Activated naive CD4-positive, alpha-beta T cell treated with anti-CD3 and anti-CD28 coated beads, Interleukin-2, amount 50 U/mL, for 72 hours (primary cell): ENCODE measurements around the gene PRKAG1. TPM values are rescaled to one million over a fixed set of nuclear protein-coding genes. Genes with fewer than 3 reads are reported as not detected.
A peak's percentile ranks its signal among the peaks of the same experiment; 100 is the strongest.

Experiments used
- ATAC-seq, 2 donors: fragments of 150-1000 bp; cut with Tn5 transposase; 2 replicates each; pipeline ENCODE4 v1.10.0; 2021; ENCODE audit warnings: mild to moderate bottlenecking in 2 of 2, moderate library complexity in 2 of 2
- DNase-seq, 2 donors: peaks; one replicate each; pipeline ENCODE4 v3.0.0; 2021 to 2022; ENCODE audit warnings: low spot score in 2 of 2
- H3K27ac Mint-ChIP-seq, 2 donors: one replicate each; pipeline ENCODE4 v1.8.0; 2022; ENCODE audit warnings: mild to moderate bottlenecking in 2 of 2, mixed read lengths in 2 of 2
- H3K36me3 Mint-ChIP-seq, 2 donors: one replicate each; pipeline ENCODE4 v1.8.0; 2022; ENCODE audit warnings: mixed read lengths in 2 of 2
- H3K9me3 Mint-ChIP-seq, 2 donors: one replicate each; pipeline ENCODE4 v1.8.0; 2022; ENCODE audit warnings: mixed read lengths in 2 of 2
- total RNA-seq, 2 donors: library from RNA; stranded (reverse); gene quantifications; one replicate each; pipeline ENCODE4 v1.2.3, GENCODE V29; 2022

Gene PRKAG1
- total RNA-seq, 2 donors from 2014 or later: 52.5 to 58.7 TPM

GRCh38 chr12:49039421-49040363 lies 21.1 kb upstream of the PRKAG1 start:
- H3K36me3 Mint-ChIP-seq: peaks cover 4 to 10% of the 10 kb centered on the region in 2 donors

GRCh38 chr12:49038291-49038955 lies 19.8 kb upstream of the PRKAG1 start:
- H3K9me3 Mint-ChIP-seq: no peaks in the 10 kb centered on the region
- no peak for ATAC-seq
- H3K27ac Mint-ChIP-seq: no peak overlapping the region
- H3K36me3 Mint-ChIP-seq: peaks cover 0 to under 1% of the 10 kb centered on the region in 2 donors
- no peak for DNase-seq

More at GRCh38 chr12:49039421-49040363, 21.1 kb upstream of the PRKAG1 start:
- H3K27ac Mint-ChIP-seq: peak overlapping the region in 1 of 2 donors; percentile 37
- no peaks in the 10 kb centered on the region for H3K9me3 Mint-ChIP-seq
- DNase-seq (no peak), ATAC-seq (no peak)

GRCh38 chr12:49037947-49038237 lies 19.3 kb upstream of the PRKAG1 start:
- no peak for DNase-seq
- Mint-ChIP-seq H3K9me3 (no peaks in the 10 kb centered on the region), H3K27ac (no peak overlapping the region), H3K36me3 (peaks cover 0 to under 1% of the 10 kb centered on the region in 2 donors)
- ATAC-seq: no peak

- DNase-seq: no peak
- peaks cover 0 to 4% of the 10 kb centered on the region in 2 donors for H3K36me3 Mint-ChIP-seq
- no peaks in the 10 kb centered on the region for H3K9me3 Mint-ChIP-seq
These were observed 18.8 kb upstream of the PRKAG1 start for GRCh38 chr12:49037111-49037946.

GRCh38 chr12:49036029-49036428 lies 17.5 kb upstream of the PRKAG1 start:
- peak overlapping the region in 1 of 2 donors; percentile 3 for H3K27ac Mint-ChIP-seq
- no peak for DNase-seq
- no peak for ATAC-seq
- no peaks in the 10 kb centered on the region for H3K9me3 Mint-ChIP-seq
- peaks cover 0 to 8% of the 10 kb centered on the region in 2 donors for H3K36me3 Mint-ChIP-seq

More at GRCh38 chr12:49037111-49037946, 18.8 kb upstream of the PRKAG1 start:
- ATAC-seq: no peak
- H3K27ac Mint-ChIP-seq: no peak overlapping the region

GRCh38 chr12:49034286-49034622 lies 15.7 kb upstream of the PRKAG1 start:
- DNase-seq: no peak
- no peak for ATAC-seq
- Mint-ChIP-seq H3K9me3 (no peaks in the 10 kb centered on the region), H3K36me3 (peaks cover 0 to 9% of the 10 kb centered on the region in 2 donors), H3K27ac (peak overlapping the region in 1 of 2 donors; percentile 77)

GRCh38 chr12:49033611-49034285 lies 15.2 kb upstream of the PRKAG1 start:
- Mint-ChIP-seq H3K36me3 (peaks cover 0 to 9% of the 10 kb centered on the region in 2 donors), H3K9me3 (no peaks in the 10 kb centered on the region), H3K27ac (peak overlapping the region in 1 of 2 donors; percentile 47)
- DNase-seq (no peak), ATAC-seq (no peak)

- DNase-seq (no peak), ATAC-seq (peak in 1 of 2 donors; percentile 8)
- Mint-ChIP-seq H3K9me3 (no peaks in the 10 kb centered on the region), H3K27ac (peak overlapping the region in 1 of 2 donors; percentile 17), H3K36me3 (peaks cover under 1 to 18% of the 10 kb centered on the region in 2 donors)
These were observed 14.3 kb upstream of the PRKAG1 start for GRCh38 chr12:49032679-49033447.

GRCh38 chr12:49032276-49032675 lies 13.7 kb upstream of the PRKAG1 start:
- DNase-seq (peak in 1 of 2 donors; percentile 40), ATAC-seq (no peak)
- peaks cover 7 to 21% of the 10 kb centered on the region in 2 donors for H3K36me3 Mint-ChIP-seq
- H3K27ac Mint-ChIP-seq: no peak overlapping the region
- H3K9me3 Mint-ChIP-seq: no peaks in the 10 kb centered on the region

GRCh38 chr12:49031573-49032161 lies 13.1 kb upstream of the PRKAG1 start:
- no peak for ATAC-seq
- peak in 1 of 2 donors; percentile 49 for DNase-seq
- no peaks in the 10 kb centered on the region for H3K9me3 Mint-ChIP-seq
- peaks cover 7 to 21% of the 10 kb centered on the region in 2 donors for H3K36me3 Mint-ChIP-seq
- H3K27ac Mint-ChIP-seq: peak overlapping the region in 1 of 2 donors; percentile 54

GRCh38 chr12:49030714-49031572 lies 12.4 kb upstream of the PRKAG1 start:
- DNase-seq (peak in 1 of 2 donors; percentile 53), ATAC-seq (no peak)
- Mint-ChIP-seq H3K9me3 (no peaks in the 10 kb centered on the region), H3K36me3 (peaks cover 9 to 21% of the 10 kb centered on the region in 2 donors), H3K27ac (peak overlapping the region in 1 of 2 donors; percentile 54)

GRCh38 chr12:49030119-49030518 lies 11.5 kb upstream of the PRKAG1 start:
- no peaks in the 10 kb centered on the region for H3K9me3 Mint-ChIP-seq
- DNase-seq (no peak), ATAC-seq (no peak)
- H3K36me3 Mint-ChIP-seq: peaks cover 13 to 21% of the 10 kb centered on the region in 2 donors
- H3K27ac Mint-ChIP-seq: peak overlapping the region in 1 of 2 donors; percentile 4

- Mint-ChIP-seq H3K36me3 (peaks cover 13 to 21% of the 10 kb centered on the region in 2 donors), H3K27ac (peak overlapping the region in 1 of 2 donors; percentile 57), H3K9me3 (no peaks in the 10 kb centered on the region)
- ATAC-seq: no peak
- peak in 1 of 2 donors; percentile 54 for DNase-seq
These were observed 10.2 kb upstream of the PRKAG1 start for GRCh38 chr12:49028666-49029275.
